ENCODE results near the gene TH.

GRCh38 chr11:2122907-2123627 is 48.5 kb downstream of the TH start:
- TF ChIP-seq CTCF (IDR thresholded peaks at IDR 0.05; ENCODE audit: low read length) (no peak), EZH2 (optimal IDR thresholded peaks at IDR 0.05; ENCODE audit: low read depth, low read length) (no peak)

Measured in MM.1S (cell line).